Endothelial cell of umbilical vein (primary cell): ENCODE data around the gene ENKD1. TPM values are rescaled to one million over a fixed set of nuclear protein-coding genes. Genes with fewer than 3 reads are reported as not detected.

Source experiments
- BruUV-seq: library from RNA; stranded (reverse); fragments of 400-500 nt; replicated peaks from 2 replicates; lab custom pipeline; 2021; lab: Mats Ljungman, UMichigan
- CTCF ChIA-PET: fragments of 300-600, 350-600 bp; sonication (Branson Sonifier 250); formaldehyde crosslinking; loops from one replicate; lab custom pipeline; 2021; ENCODE audit warnings: antibody characterized with exemption, inconsistent platforms; lab: Charles Lee
- POLR2A ChIA-PET: fragments of 300-600, 350-600 bp; sonication (Branson Sonifier 250); formaldehyde crosslinking; loops from one replicate; lab custom pipeline; 2021; ENCODE audit warnings: antibody characterized with exemption, inconsistent platforms; lab: Charles Lee
- DNase-seq: peaks from one replicate; pipeline ENCODE4 v3.0.0-alpha.2; 2011; ENCODE audit warnings: low read depth, low spot score
- FAIRE-seq: peaks from 2 replicates; lab custom pipeline; 2011; peaks lifted over from hg19 to GRCh38; lab: Jason Lieb, UNC
- H2AFZ ChIP-seq: 2 replicates; pipeline ENCODE4 v1.6.0; 2012; ENCODE audit warnings: low read depth, low read length, control low read depth, inconsistent platforms
- H3K27ac ChIP-seq: 2 replicates; pipeline ENCODE4 v1.5.1; 2011; ENCODE audit warnings: low read depth, mild to moderate bottlenecking, control low read depth, low read length, moderate library complexity; ENCODE audit not compliant: insufficient read depth
- H3K27me3 ChIP-seq, 2 experiments: 2 replicates each; pipeline versions ENCODE4 v1.6.0 to v1.6.1; 2011; ENCODE audit warnings: low read length in 2 of 2, mixed read lengths in 1 of 2; ENCODE audit not compliant: control insufficient read depth in 2 of 2, insufficient read depth in 2 of 2
- H3K36me3 ChIP-seq, 2 experiments: 2 replicates in 1 of 2; 3 replicates in 1 of 2; pipeline ENCODE4 v1.5.1; 2011; ENCODE audit warnings: low read length in 2 of 2, mild to moderate bottlenecking in 1 of 2, moderate library complexity in 1 of 2; ENCODE audit not compliant: control insufficient read depth in 2 of 2, insufficient read depth in 2 of 2; ENCODE audit errors: extremely low read depth in 1 of 2
- H3K4me1 ChIP-seq: 3 replicates; pipeline ENCODE4 v1.5.1; 2011; ENCODE audit warnings: mild to moderate bottlenecking, low read length; ENCODE audit not compliant: control insufficient read depth, insufficient read depth; ENCODE audit errors: extremely low read depth
- H3K4me2 ChIP-seq: 2 replicates; pipeline ENCODE4 v1.6.1; 2011; ENCODE audit warnings: low read length, control low read depth, mixed read lengths; ENCODE audit not compliant: insufficient read depth
- H3K4me3 ChIP-seq, 3 experiments: fragments of 200-600 bp in 1 of 3; sonication (generic), shearing (Covaris generic) in 1 of 3; replicated peaks in 1 of 3; 2 replicates each; pipeline ENCODE4 v1.5.1; 2011 to 2016; ENCODE audit warnings: control low read depth in 3 of 3, low read length in 3 of 3, mild to moderate bottlenecking in 2 of 3, inconsistent platforms in 1 of 3, low read depth in 1 of 3, moderate library complexity in 1 of 3; ENCODE audit not compliant: insufficient read depth in 1 of 3
- H3K79me2 ChIP-seq: 2 replicates; pipeline ENCODE4 v1.6.0; 2012; ENCODE audit warnings: low read length, inconsistent platforms; ENCODE audit not compliant: control insufficient read depth, insufficient read depth
- H3K9ac ChIP-seq: replicated peaks from 2 replicates; pipeline ENCODE3; 2011; ENCODE audit warnings: low read length, control low read depth; ENCODE audit not compliant: insufficient read depth; ENCODE audit errors: extremely low read depth
- H3K9me1 ChIP-seq: replicated peaks from 3 replicates; pipeline ENCODE4 v1.6.0; 2011; ENCODE audit warnings: mild to moderate bottlenecking, low read length; ENCODE audit not compliant: control insufficient read depth, insufficient read depth; ENCODE audit errors: extremely low read depth
- H3K9me3 ChIP-seq: replicated peaks from 2 replicates; pipeline ENCODE4 v1.5.1; 2012; ENCODE audit warnings: low read length, inconsistent platforms; ENCODE audit not compliant: control insufficient read depth, insufficient read depth
- H4K20me1 ChIP-seq: replicated peaks from 2 replicates; pipeline ENCODE3; 2011; ENCODE audit warnings: mild to moderate bottlenecking, low read length; ENCODE audit not compliant: control insufficient read depth, insufficient read depth; ENCODE audit errors: extremely low read depth
- EZH2 ChIP-seq: IDR thresholded peaks from 2 replicates; pipeline ENCODE4 v1.6.1; 2012; ENCODE audit warnings: borderline replicate concordance, low read depth, mild to moderate bottlenecking, moderate library complexity, low read length, inconsistent platforms; ENCODE audit not compliant: severe bottlenecking
- FOS ChIP-seq: IDR thresholded peaks from 2 replicates; pipeline ENCODE4 v1.6.1; 2011; ENCODE audit warnings: mild to moderate bottlenecking, low read length, moderate library complexity, borderline replicate concordance; ENCODE audit not compliant: insufficient read depth
- GATA2 ChIP-seq: IDR thresholded peaks from 2 replicates; pipeline ENCODE4 v1.7.0; 2011; ENCODE audit warnings: low read depth, mild to moderate bottlenecking, moderate library complexity, mixed read lengths, low read length; ENCODE audit not compliant: insufficient read length, insufficient read depth
- JUN ChIP-seq: IDR thresholded peaks from 2 replicates; pipeline ENCODE4 v1.6.1; 2011; ENCODE audit warnings: borderline replicate concordance, low read depth; ENCODE audit not compliant: insufficient read length, insufficient read depth
- MYC ChIP-seq: IDR thresholded peaks from one replicate; pipeline ENCODE4 v1.6.1; 2011; ENCODE audit warnings: mild to moderate bottlenecking, low read depth, low read length
- POLR2AphosphoS5 ChIP-seq: IDR thresholded peaks from 2 replicates; pipeline ENCODE4 v1.6.1; 2012; ENCODE audit warnings: low read depth, mild to moderate bottlenecking, control low read depth, low read length, moderate library complexity; ENCODE audit not compliant: insufficient read depth
- dilution Hi-C: fragments of 300-500 bp; cut with MboI; formaldehyde crosslinking; loops from one replicate; pipeline ENCODE4 v1.15.0; 2019; ENCODE audit warnings: low sequenced_read_pairs; ENCODE audit not compliant: extremely low pct_ligation_motif_present
- intact Hi-C: fragments of 100-400 bp; cut with micrococcal nuclease; formaldehyde crosslinking; loops from one replicate; pipeline ENCODE4 v1.10.0; 2022
- polyA plus RNA-seq, 4 experiments: library from polyadenylated mRNA; depleted of rRNA in 3 of 4; stranded (reverse) in 3 of 4; unstranded in 1 of 4; fragments of >200 nt; gene quantifications; 2 replicates each; pipeline versions ENCODE4 v1.2.1 to v1.2.3, GENCODE V29; 2011 to 2012; ENCODE audit warnings: missing spikeins in 1 of 4
- total RNA-seq: library from RNA; stranded (reverse); gene quantifications from 2 replicates; pipeline ENCODE4 v1.2.3, GENCODE V29; 2021
- TF ChIP-seq, protein P1 (sequence below): IDR thresholded peaks from 2 replicates; pipeline ENCODE4 v1.6.1; 2011; ENCODE audit not compliant: insufficient read depth, insufficient read length
- TF ChIP-seq, protein P2 (sequence below), 2 donors: IDR thresholded peaks; 1 replicate in 1 of 2; 2 replicates in 1 of 2; pipeline ENCODE4 v1.5.1; 2011; ENCODE audit warnings: low read length in 2 of 2, mild to moderate bottlenecking in 2 of 2, moderate library complexity in 2 of 2, control low read depth in 1 of 2, inconsistent platforms in 1 of 2, low read depth in 1 of 2; ENCODE audit not compliant: insufficient read depth in 1 of 2; ENCODE audit errors: extremely low read depth in 1 of 2

ENKD1 gene
- total and polyA plus RNA-seq, 2 donors (not counting 3 experiments of a cell fraction or from before 2014, with no cell fraction given), result 16.7 to 17.3 TPM

DNA sequence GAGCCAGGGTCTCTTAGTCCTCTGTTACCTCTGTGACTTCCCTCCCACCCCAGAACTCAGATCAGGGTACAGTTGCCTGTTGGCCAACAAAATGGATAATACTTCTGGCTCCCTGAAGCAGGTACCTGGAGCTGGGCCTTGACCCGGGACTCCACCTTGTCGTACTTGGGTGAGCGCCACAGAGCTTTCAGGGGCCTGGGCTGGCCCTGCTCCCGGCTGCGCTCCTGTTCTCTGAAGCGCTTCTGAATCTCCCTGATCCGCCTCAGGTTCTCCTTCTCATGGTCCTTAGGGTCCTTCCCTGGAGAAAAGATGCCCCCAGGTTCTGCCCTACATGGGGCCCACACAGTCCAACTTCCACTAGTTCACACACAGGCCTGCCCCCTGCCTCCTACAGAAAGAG, 1.7 kb downstream of the ENKD1 start:
- POLR2A ChIA-PET, result no interaction called here
- no TSS peak for BruUV-seq
- CTCF ChIA-PET, result interaction anchor here (1.9 to 12.7 kb wide), 2 partner anchors 20 to 144 kb away, joined by 5 to 163 read pairs; partner anchors contain the start of gene CARMIL2

More for the DNA sequence above, 1.7 kb downstream of the ENKD1 start:
- Histone ChIP-seq H3K9me3 (no peaks in the 10 kb centered on the region), H3K79me2 (no peaks in the 10 kb centered on the region), H3K27ac (no peak overlapping the region), H3K4me2 (no peak overlapping the region), H3K4me1 (peaks cover 20% of the 10 kb centered on the region), H3K9ac (no peak overlapping the region), H3K27me3 (no peaks in the 10 kb centered on the region), H3K4me3 (no peak overlapping the region), H3K9me1 (no peaks in the 10 kb centered on the region), H3K36me3 (peaks cover 0 to 6% of the 10 kb centered on the region in 2 experiments), H4K20me1 (no peaks in the 10 kb centered on the region), H2AFZ (no peak overlapping the region)
- dilution Hi-C loops (no loop called here), intact Hi-C loops (no loop called here)
- DNase-seq (no peak), FAIRE-seq (no peak)
- no peak for TF ChIP-seq MYC
- no peak for TF ChIP-seq POLR2AphosphoS5
- no peak for TF ChIP-seq JUN
- TF ChIP-seq GATA2, result no peak
- TF ChIP-seq, protein P1, sequence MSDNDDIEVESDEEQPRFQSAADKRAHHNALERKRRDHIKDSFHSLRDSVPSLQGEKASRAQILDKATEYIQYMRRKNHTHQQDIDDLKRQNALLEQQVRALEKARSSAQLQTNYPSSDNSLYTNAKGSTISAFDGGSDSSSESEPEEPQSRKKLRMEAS, result no peak
- TF ChIP-seq, protein P2, sequence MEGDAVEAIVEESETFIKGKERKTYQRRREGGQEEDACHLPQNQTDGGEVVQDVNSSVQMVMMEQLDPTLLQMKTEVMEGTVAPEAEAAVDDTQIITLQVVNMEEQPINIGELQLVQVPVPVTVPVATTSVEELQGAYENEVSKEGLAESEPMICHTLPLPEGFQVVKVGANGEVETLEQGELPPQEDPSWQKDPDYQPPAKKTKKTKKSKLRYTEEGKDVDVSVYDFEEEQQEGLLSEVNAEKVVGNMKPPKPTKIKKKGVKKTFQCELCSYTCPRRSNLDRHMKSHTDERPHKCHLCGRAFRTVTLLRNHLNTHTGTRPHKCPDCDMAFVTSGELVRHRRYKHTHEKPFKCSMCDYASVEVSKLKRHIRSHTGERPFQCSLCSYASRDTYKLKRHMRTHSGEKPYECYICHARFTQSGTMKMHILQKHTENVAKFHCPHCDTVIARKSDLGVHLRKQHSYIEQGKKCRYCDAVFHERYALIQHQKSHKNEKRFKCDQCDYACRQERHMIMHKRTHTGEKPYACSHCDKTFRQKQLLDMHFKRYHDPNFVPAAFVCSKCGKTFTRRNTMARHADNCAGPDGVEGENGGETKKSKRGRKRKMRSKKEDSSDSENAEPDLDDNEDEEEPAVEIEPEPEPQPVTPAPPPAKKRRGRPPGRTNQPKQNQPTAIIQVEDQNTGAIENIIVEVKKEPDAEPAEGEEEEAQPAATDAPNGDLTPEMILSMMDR (IDR thresholded peaks at IDR 0.05; ENCODE audit: extremely low read depth in 1 of 2, insufficient read depth in 1 of 2, low read depth in 1 of 2, low read length in 2 of 2), result no peak
- no peak for TF ChIP-seq EZH2
- TF ChIP-seq FOS, result no peak
